HepG2 (cell line): ENCODE data around the gene C1orf226. TPM values are rescaled to one million over a fixed set of nuclear protein-coding genes. Genes with fewer than 3 reads are reported as not detected.

ENCODE experiments used
- ATAC-seq: fragments of 200-7000 bp; cut with Tn5 transposase; 3 replicates; pipeline ENCODE4 v1.9.1; 2020; ENCODE audit warnings: mild to moderate bottlenecking, moderate library complexity
- BruUV-seq: library from RNA; stranded (reverse); fragments of 400-500 nt; replicated peaks from 2 replicates; lab custom pipeline; 2021; lab: Mats Ljungman, UMichigan
- CTCF ChIA-PET: fragments of 300-600 bp; formaldehyde crosslinking; extraction: SDS; loops from one replicate; lab custom pipeline; 2021; ENCODE audit warnings: low total read pairs, inconsistent platforms, low intra/inter-chr PET ratio; lab: Yijun Ruan, JAX
- POLR2A ChIA-PET: fragments of 350-600 bp; sonication (Branson Sonifier 250); formaldehyde crosslinking; loops from one replicate; lab custom pipeline; 2020; ENCODE audit warnings: antibody characterized with exemption, inconsistent platforms; lab: Yijun Ruan, JAX
- DNase-seq: peaks from one replicate; pipeline ENCODE4 v3.0.0-alpha.2; 2015; ENCODE audit warnings: low spot score
- FAIRE-seq: peaks from 3 replicates; lab custom pipeline; 2011; peaks lifted over from hg19 to GRCh38; lab: Jason Lieb, UNC
- H2AFZ ChIP-seq: one replicate; pipeline ENCODE4 v1.6.1; 2011; ENCODE audit warnings: low read length, inconsistent platforms
- H3K27ac ChIP-seq: fragments of 300-600 bp; 3 replicates; pipeline ENCODE4 v1.8.0; 2011; ENCODE audit warnings: mixed run types, mild to moderate bottlenecking, mixed read lengths, low read length, inconsistent platforms; ENCODE audit not compliant: insufficient read depth; ENCODE audit errors: extremely low read length
- H3K27me3 ChIP-seq, 2 experiments: fragments of 200-600 bp in 1 of 2; 2 replicates in 1 of 2; 3 replicates in 1 of 2; pipeline versions ENCODE4 v1.6.0 to v1.8.0; 2011; ENCODE audit warnings: low read length in 2 of 2, mild to moderate bottlenecking in 2 of 2, moderate library complexity in 2 of 2, inconsistent platforms in 1 of 2; ENCODE audit not compliant: insufficient read depth in 2 of 2, control insufficient read depth in 1 of 2
- H3K36me3 ChIP-seq, 2 experiments: fragments of 200-600 bp in 1 of 2; replicated peaks in 1 of 2; 2 replicates in 1 of 2; 3 replicates in 1 of 2; pipeline versions ENCODE4 v1.5.1 to v1.8.0; 2011; ENCODE audit warnings: low read length in 2 of 2, inconsistent platforms in 1 of 2; ENCODE audit not compliant: insufficient read depth in 2 of 2, control insufficient read depth in 1 of 2
- H3K4me1 ChIP-seq: 2 replicates; pipeline ENCODE4 v1.5.1; 2012; ENCODE audit warnings: low read length, inconsistent platforms; ENCODE audit not compliant: insufficient read depth
- H3K4me2 ChIP-seq: 2 replicates; pipeline ENCODE4 v1.6.0; 2011; ENCODE audit warnings: low read depth, low read length, inconsistent platforms
- H3K4me3 ChIP-seq, 3 experiments: fragments of 200-600 bp in 1 of 3; sonication (generic), shearing (Covaris generic) in 1 of 3; replicated peaks in 1 of 3; 2 replicates each; pipeline ENCODE4 v1.5.1; 2011 to 2016; ENCODE audit warnings: low read length in 3 of 3, inconsistent platforms in 2 of 3, low read depth in 2 of 3, mild to moderate bottlenecking in 2 of 3, control low read depth in 1 of 3, mixed read lengths in 1 of 3; ENCODE audit not compliant: insufficient read depth in 1 of 3
- H3K79me2 ChIP-seq: one replicate; pipeline ENCODE4 v1.6.1; 2011; ENCODE audit warnings: low read length, inconsistent platforms; ENCODE audit not compliant: insufficient read depth
- H3K9ac ChIP-seq: 2 replicates; pipeline ENCODE4 v1.6.0; 2011; ENCODE audit warnings: mild to moderate bottlenecking, low read depth, low read length, inconsistent platforms; ENCODE audit not compliant: insufficient read depth
- H3K9me3 ChIP-seq: 2 replicates; pipeline ENCODE4 v1.5.1; 2012; ENCODE audit warnings: mild to moderate bottlenecking, low read length
- H4K20me1 ChIP-seq: 2 replicates; pipeline ENCODE4 v1.6.0; 2011; ENCODE audit warnings: inconsistent platforms, mild to moderate bottlenecking, low read length, moderate library complexity; ENCODE audit not compliant: insufficient read depth
- ATAD3A ChIP-seq: sonication (generic); formaldehyde crosslinking; IDR thresholded peaks from 2 replicates; pipeline ENCODE4 v1.4.0; 2020; ENCODE audit warnings: missing genetic modification reagents
- SNAPC4 ChIP-seq: sonication (generic); formaldehyde crosslinking; IDR thresholded peaks from 2 replicates; pipeline ENCODE4 v1.4.0; 2020; ENCODE audit warnings: mild to moderate bottlenecking, missing genetic modification reagents
- TBL1XR1 ChIP-seq: fragments of 150-350 bp; IDR thresholded peaks from 2 replicates; pipeline ENCODE4 v1.6.1; 2014; ENCODE audit warnings: borderline replicate concordance, low read length; ENCODE audit not compliant: partially characterized antibody
- ZNF136 ChIP-seq: sonication (generic); formaldehyde crosslinking; IDR thresholded peaks from 2 replicates; pipeline ENCODE4 v1.8.1; 2022; ENCODE audit warnings: low read depth, mild to moderate bottlenecking, moderate library complexity, missing genetic modification reagents
- ZNF138 ChIP-seq: sonication (generic); formaldehyde crosslinking; IDR thresholded peaks from 2 replicates; pipeline ENCODE4 v1.5.0; 2020; ENCODE audit warnings: mild to moderate bottlenecking, low read depth, missing genetic modification reagents
- WGBS: methylation state at CpG from one replicate; pipeline ENCODE4 v1.1.6; 2017; ENCODE audit warnings: low lambda C conversion rate; 5-methylcytosine and 5-hydroxymethylcytosine counted together
- in situ Hi-C: cut with HindIII; loops from 2 replicates; pipeline ENCODE4 v1.10.0; 2017; ENCODE audit warnings: low pct_unique_long_range_greater_than_20kb; ENCODE audit not compliant: extremely low pct_ligation_motif_present
- intact Hi-C: fragments of 100-400 bp; cut with micrococcal nuclease; formaldehyde crosslinking; loops from one replicate; pipeline ENCODE4 v1.10.0; 2022; ENCODE audit not compliant: unreplicated experiment
- polyA plus RNA-seq, 8 experiments: library from polyadenylated mRNA; depleted of rRNA in 3 of 8; stranded (reverse) in 7 of 8; unstranded in 1 of 8; fragments of >200 nt; fragmentation: Illumina TruSeq in 4 of 8; extraction: Trizol in 4 of 8; gene quantifications; 2 replicates each; pipeline versions ENCODE4 v1.2.1 to v1.2.3, GENCODE V29; 2011 to 2016; ENCODE audit warnings: low read depth in 4 of 8, missing spikeins in 1 of 8, mixed read lengths in 1 of 8; ENCODE audit not compliant: insufficient read depth in 1 of 8
- total RNA-seq, 5 experiments: library from RNA; depleted of rRNA; stranded (reverse); fragments of >200 nt; fragmentation: Illumina TruSeq; extraction: Trizol; gene quantifications; 2 replicates each; pipeline ENCODE4 v1.2.3, GENCODE V29; 2016; ENCODE audit warnings: low read depth in 1 of 5
- TF ChIP-seq, protein P1 (sequence below): sonication (generic); formaldehyde crosslinking; IDR thresholded peaks from 2 replicates; pipeline ENCODE4 v1.9.0; 2021; ENCODE audit warnings: missing genetic modification reagents, borderline replicate concordance

The C1orf226 gene
- total and polyA plus RNA-seq, 2 of the 13 experiments (the other 11 are each of a cell fraction or from before 2014, with no cell fraction given), result 4.7 to 4.9 TPM

GRCh38 chr1:162365284-162366020, 16.1 kb upstream of the C1orf226 start:
- TF ChIP-seq ZNF136 (no peak), ATAD3A (CRISPR knock-in tag) (no peak), ZNF138 (CRISPR knock-in tag) (no peak), SNAPC4 (CRISPR knock-in tag) (no peak), TBL1XR1 (no peak)
- TF ChIP-seq, protein P1, sequence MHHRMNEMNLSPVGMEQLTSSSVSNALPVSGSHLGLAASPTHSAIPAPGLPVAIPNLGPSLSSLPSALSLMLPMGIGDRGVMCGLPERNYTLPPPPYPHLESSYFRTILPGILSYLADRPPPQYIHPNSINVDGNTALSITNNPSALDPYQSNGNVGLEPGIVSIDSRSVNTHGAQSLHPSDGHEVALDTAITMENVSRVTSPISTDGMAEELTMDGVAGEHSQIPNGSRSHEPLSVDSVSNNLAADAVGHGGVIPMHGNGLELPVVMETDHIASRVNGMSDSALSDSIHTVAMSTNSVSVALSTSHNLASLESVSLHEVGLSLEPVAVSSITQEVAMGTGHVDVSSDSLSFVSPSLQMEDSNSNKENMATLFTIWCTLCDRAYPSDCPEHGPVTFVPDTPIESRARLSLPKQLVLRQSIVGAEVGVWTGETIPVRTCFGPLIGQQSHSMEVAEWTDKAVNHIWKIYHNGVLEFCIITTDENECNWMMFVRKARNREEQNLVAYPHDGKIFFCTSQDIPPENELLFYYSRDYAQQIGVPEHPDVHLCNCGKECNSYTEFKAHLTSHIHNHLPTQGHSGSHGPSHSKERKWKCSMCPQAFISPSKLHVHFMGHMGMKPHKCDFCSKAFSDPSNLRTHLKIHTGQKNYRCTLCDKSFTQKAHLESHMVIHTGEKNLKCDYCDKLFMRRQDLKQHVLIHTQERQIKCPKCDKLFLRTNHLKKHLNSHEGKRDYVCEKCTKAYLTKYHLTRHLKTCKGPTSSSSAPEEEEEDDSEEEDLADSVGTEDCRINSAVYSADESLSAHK (CRISPR knock-in tag), result no peak
- peaks cover 15 to 49% of the 10 kb centered on the region in 2 experiments; a peak in 4 of 5 replicates for H3K36me3 ChIP-seq
- DNase-seq, result no peak
- FAIRE-seq, result no peak
- no peak for ATAC-seq
- no peak overlapping the region for H3K4me2 ChIP-seq
- no peak overlapping the region for H2AFZ ChIP-seq
- ChIA-PET CTCF (no interaction called here), POLR2A (no interaction called here)
- no peak overlapping the region for H3K9ac ChIP-seq
- 99% methylated on average over 10 of the region's 10 CpGs for WGBS
- H3K27ac ChIP-seq, result no peak overlapping the region
- no peak overlapping the region for H3K4me3 ChIP-seq
- H4K20me1 ChIP-seq, result no peaks in the 10 kb centered on the region
- BruUV-seq, result no TSS peak
- H3K4me1 ChIP-seq, result no peaks in the 10 kb centered on the region
- H3K79me2 ChIP-seq, result no peaks in the 10 kb centered on the region
- no peaks in the 10 kb centered on the region for H3K27me3 ChIP-seq
- in situ Hi-C loops (no loop called here), intact Hi-C loops (no loop called here)
- no peaks in the 10 kb centered on the region for H3K9me3 ChIP-seq
